ENCODE measurements around the gene LCAT.
A peak's percentile ranks its signal among the peaks of the same experiment; 100 is the strongest.
"Not testable (repeated sequence)": the region's sequence is repeated elsewhere in the genome, so short reads cannot be mapped to it uniquely, and the experiment has no call there.

Gene LCAT

GRCh38 chr16:67946966-67947558 lies 3.1 kb upstream of the LCAT start:
- no peak for DNase-seq (ENCODE audit: low read depth, low spot score)

DNA sequence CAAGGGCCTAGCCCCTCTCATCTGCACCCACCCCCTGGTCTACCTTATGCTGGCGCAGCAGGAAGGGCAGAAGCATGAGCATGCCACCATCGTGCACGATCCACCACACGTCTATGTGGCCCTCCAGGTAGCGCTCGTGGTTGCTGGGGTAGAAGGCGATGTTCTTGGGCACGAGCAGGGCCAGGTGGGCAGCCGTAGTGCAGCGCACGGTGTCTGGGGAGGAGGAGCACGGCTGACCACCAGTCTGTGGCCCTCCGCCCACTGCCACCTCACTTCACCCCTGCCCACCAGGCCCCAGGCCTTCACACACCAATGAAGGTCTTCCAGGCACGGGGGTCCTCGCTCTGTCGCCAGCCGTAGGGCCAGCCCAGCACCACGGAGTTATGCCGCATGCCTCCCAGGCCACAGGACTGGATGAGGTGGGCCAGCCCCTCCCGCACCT lies 2.2 kb upstream of the LCAT start:
- DNase-seq (ENCODE audit: low read depth, low spot score): no peak

DNA sequence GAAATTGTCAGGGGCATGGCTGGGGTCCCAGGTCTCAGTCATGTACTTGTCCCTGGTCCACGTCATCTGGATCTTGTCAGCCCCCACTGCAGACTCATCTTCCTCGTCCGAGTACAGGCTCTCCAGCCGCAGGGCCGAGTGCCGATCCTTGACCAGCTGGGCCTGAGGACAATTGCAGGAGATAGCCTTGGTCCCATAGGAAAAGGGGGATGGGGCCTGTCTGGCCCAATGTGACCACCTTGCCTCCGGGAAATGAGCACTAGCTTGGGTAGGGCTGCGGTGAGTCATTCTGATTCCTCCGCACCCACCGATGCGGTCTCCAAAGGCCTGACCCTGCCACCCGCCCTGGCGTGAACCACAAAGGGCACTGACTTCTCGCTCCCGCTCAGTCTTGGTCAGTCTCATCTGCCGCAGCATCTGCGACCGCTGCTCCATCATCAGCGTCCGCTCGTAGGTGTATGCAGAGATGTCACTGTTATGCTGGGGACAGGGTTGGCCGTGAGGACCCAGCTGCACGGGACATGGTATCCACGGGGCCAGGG lies 1.5 kb upstream of the LCAT start:
- no peak for DNase-seq (ENCODE audit: low read depth, low spot score)

- DNase-seq (ENCODE audit: low read depth, low spot score): no peak
Measured at GRCh38 chr16:67944690-67945391, 921 bp upstream of the LCAT start.

DNA sequence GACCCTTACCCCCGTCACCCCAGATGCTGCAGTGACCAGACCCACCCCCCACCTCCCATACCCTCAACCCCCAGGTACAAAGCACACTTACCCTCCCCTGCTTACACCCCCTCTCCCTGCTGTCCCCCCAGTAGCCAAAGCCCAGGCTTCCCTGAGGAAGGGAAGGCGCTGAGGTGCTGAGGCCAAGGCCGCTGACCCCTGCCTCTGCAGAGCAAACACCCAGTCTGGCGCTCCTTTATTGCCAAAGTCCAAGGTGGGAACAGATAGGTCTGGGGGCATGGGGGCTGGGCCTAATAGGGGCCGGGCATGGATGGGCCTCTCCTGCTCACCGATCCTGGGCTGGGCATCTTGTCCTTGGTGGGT lies 683 bp downstream of the LCAT start:
- DNase-seq (ENCODE audit: low read depth, low spot score): no peak

GRCh38 chr16:67942510-67943255 lies 1.2 kb downstream of the LCAT start:
- DNase-seq (ENCODE audit: low read depth, low spot score): no peak

DNA sequence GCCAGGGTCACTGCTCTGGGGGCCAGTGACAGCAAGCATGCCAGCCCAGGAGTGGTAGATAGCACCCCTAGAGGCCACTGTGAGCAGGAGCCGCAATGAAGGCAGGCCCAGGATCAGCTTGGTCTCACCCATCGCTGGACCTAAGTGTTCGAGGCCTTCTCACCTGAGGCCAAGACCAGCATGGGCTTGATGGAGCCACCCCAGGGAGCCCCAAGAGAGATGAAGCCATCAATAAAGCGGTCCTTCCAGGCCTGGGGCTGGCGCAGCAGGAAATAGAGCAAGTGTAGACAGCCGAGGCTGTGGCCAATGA lies 1.8 kb downstream of the LCAT start:
- peak; percentile 75 for DNase-seq (ENCODE audit: low read depth, low spot score)

GRCh38 chr16:67941469-67942199 lies 2.3 kb downstream of the LCAT start:
- no peak for DNase-seq (ENCODE audit: low read depth, low spot score)

DNA sequence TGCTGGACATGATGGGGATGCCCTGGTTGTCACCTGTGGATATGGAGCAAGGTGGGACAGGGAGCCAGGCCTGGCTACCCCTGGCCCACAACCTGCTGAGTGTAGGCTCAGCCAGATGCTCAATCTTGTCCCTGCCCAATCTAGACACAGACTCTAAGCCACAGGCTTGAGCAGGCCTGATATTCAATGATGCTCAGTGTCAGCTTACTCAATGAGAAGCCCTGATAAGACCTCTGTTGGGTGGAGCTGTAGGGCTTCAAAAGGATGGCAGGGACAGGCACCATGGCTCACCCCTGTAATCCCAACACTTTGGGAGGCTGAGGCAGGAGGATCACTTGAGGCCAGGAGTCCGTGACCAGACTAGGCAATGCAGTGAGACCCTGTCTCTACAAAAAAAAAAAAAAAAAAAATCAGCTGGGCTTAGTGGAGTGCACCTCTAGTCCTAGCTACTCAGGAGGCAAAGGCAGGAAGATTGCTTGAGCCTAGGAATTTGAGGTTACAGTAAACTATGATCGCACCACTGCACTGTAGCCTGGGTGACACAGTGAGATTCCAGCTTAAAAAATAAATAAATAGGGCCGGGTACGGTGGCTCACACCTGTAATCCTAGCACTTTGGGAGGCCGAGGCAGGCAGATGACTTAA lies 3.4 kb downstream of the LCAT start:
- DNase-seq (ENCODE audit: low read depth, low spot score): no peak

DNA sequence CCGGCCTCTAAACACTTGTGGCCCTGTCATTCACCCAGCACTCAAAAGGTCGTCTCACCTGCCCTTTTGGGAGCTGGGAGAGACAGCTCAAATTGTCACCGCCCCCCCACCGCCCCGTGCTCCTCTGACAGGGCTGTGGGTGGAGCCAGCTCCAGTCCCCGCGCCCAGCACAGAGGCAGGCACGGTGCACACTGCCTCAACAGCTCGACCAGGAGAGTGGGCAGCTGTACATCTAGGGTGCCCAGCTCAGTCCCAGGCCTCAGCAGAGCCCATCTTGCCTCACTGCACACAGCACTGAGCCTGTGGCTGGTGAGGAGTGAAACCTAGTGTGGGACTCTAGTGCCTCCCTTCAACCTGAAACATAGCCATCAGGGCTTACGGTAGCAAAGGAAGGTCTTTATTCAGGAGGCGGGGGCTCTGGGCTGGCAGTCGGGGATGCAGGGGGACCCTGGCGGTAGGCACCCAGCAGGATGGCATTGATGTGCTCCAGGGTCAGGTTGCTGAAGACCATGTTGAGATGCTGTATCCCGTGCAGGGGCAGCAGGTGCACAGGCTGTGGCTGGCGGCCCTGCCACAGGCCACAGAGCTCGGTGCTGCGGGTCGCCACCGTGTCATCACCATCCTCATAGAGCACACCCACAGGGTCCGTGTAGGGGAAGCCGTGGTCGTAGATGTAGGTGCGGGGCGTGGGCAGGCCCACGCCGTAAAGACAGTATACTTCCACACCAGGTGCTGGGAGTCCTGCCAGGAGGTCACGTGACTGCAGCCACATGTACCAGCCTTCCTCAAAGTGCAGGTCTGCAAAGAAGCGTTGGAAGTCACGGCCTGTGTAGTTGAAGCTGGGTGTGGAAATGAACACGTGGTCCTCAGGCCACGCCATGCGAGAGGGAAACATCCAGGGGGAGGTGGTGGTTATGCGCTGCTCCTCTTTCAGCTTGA lies 4.1 kb downstream of the LCAT start:
- no peak for DNase-seq (ENCODE audit: low read depth, low spot score)

- DNase-seq (ENCODE audit: low read depth, low spot score): not testable (repeated sequence)
Measured at GRCh38 chr16:67937713-67938112, 6.2 kb downstream of the LCAT start.

DNA sequence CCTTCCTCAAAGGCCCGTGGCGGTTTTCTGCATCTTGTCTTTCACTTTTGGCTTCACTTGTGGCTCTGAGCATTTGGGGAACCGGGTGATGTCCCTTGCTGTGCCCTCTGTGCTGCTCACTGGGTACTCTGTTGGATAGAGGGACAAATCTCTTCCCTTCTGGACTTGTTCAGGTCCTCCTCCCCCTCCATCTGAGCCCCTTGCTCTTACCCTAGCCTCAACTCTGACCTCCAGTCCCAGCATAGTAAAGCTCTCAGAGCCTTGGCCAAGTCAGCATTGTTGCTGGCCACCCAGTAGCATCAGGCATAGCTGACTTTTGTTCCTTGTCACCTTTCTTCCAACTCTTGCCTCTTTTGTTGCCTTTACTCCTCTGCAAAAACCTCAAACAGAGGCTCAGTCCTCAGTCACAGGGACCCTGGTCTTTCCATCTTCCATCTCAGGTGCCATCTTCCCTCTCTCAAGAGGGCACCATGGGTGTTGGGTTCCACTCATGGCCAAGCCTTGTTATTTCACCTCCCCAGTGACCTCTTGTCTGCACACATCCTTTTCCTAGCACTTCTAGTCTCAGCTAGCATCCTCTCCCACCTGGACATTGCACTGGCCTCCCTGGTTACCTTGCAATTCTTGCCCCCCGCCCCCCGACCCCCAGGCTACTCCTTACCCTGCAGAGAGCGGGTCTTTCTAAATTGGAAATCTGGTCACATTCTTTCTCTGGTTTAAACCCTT lies 6.9 kb downstream of the LCAT start:
- no peak for DNase-seq (ENCODE audit: low read depth, low spot score)

GRCh38 chr16:67936124-67936879 lies 7.6 kb downstream of the LCAT start, which contains the start of gene PSMB10:
TSS of gene PSMB10 (minus strand) at chr16:67936850. CDS start at chr16:67936749, 101 bp downstream.
- peak; percentile 55 for DNase-seq (ENCODE audit: low read depth, low spot score)

DNA sequence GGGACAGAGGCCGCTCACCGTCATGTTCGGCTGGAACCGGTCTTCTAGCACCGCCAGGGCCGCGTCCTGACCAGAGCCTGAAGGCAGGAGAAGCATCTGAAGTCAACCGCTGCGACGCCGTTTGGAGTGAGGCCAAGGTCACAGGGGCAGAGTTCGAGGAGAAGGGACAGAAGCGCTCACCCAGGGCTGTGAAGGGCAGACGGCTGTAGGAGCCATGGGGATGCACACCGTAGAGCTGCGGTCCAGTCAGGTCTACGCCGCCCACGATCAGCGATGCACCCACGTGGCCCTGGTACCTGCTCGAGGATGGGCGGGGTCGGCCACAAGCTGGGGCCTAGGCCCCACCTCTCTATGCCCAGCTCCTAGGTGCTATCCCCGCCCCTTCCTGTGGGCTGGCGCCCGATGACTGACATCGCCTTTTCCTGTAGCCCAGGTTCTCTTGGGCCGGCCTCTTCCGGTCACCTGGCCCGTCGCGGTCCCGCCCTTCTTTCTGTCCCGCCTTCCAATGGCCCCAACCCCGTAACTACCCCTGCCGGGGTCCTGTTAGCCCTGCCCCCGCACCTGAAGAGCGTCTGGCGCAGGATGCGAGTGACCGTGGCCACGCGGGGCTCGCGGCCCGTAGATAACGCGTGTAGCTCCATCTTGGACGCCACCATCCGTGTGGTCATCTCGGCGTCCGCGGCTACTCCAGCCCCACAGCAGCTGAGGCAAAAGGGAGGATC lies 8.4 kb downstream of the LCAT start:
- DNase-seq (ENCODE audit: low read depth, low spot score): peak; percentile 99

GRCh38 chr16:67935101-67935401 lies 8.9 kb downstream of the LCAT start:
- DNase-seq (ENCODE audit: low read depth, low spot score): no peak

- DNase-seq (ENCODE audit: low read depth, low spot score): no peak
Measured at GRCh38 chr16:67934306-67935100, 9.4 kb downstream of the LCAT start.

GRCh38 chr16:67933805-67934204 lies 10.1 kb downstream of the LCAT start:
- no peak for DNase-seq (ENCODE audit: low read depth, low spot score)

- no peak for DNase-seq (ENCODE audit: low read depth, low spot score)
Measured at GRCh38 chr16:67932462-67932840, 11.5 kb downstream of the LCAT start.
